ENCODE results near the gene RABGEF1.

DNA sequence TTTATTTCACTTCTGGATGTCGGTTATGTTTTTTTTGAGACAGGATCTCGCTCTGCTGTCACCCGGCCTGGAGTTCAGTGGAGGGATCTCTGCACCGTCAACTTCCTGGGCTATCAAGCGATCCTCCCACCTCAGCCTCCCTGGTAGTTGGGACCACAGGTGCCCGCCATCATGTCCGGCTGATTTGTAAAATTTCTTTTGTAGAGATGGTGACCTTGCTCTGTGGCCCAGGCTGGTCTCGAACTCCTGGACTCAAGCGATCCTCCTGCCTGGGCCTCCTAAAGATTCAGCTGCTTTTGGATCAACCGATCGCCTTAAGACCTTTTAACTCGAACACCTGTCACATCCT lies 606 bp upstream of the RABGEF1 start:
- no peak for TF ChIP-seq EZH2 (IDR thresholded peaks at IDR 0.05; ENCODE audit: borderline replicate concordance, low read depth, low read length, severe bottlenecking)
- TF ChIP-seq, protein P1, sequence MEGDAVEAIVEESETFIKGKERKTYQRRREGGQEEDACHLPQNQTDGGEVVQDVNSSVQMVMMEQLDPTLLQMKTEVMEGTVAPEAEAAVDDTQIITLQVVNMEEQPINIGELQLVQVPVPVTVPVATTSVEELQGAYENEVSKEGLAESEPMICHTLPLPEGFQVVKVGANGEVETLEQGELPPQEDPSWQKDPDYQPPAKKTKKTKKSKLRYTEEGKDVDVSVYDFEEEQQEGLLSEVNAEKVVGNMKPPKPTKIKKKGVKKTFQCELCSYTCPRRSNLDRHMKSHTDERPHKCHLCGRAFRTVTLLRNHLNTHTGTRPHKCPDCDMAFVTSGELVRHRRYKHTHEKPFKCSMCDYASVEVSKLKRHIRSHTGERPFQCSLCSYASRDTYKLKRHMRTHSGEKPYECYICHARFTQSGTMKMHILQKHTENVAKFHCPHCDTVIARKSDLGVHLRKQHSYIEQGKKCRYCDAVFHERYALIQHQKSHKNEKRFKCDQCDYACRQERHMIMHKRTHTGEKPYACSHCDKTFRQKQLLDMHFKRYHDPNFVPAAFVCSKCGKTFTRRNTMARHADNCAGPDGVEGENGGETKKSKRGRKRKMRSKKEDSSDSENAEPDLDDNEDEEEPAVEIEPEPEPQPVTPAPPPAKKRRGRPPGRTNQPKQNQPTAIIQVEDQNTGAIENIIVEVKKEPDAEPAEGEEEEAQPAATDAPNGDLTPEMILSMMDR (IDR thresholded peaks at IDR 0.05; ENCODE audit: borderline replicate concordance, extremely low read depth, low read length, poor library complexity, severe bottlenecking) = no peak
